ENCODE results near the gene PFN4.
"Not testable (repeated sequence)": the region's sequence is repeated elsewhere in the genome, so short reads cannot be mapped to it uniquely, and the experiment has no call there.

DNA sequence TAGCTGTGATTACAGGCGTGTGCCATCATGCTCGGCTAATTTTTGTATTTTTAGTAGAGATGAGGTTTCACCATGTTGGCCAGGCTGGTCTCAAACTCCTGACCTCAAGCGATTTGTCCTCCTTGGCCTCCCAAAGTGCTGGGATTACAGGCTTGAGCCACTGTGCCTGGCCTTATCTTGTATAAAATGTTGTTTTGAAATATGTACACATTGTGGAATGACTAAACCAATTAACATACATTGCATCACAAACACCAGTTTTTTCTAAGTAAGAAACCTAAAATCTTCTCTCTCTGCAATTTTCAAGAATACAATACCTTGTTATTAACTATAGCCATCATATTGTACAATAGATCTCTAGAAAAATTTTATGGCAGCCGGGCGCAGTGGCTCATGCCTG is 17.2 kb upstream of the PFN4 start:
- not testable (repeated sequence) for TF ChIP-seq CTCF, POLR2A (IDR thresholded peaks at IDR 0.05)
